HepG2 (cell line): ENCODE results near the gene PRR23E. TPM values are rescaled to one million over a fixed set of nuclear protein-coding genes. Genes with fewer than 3 reads are reported as not detected.

Experiments
- ADNP ChIP-seq: sonication (generic); formaldehyde crosslinking; IDR thresholded peaks from 2 replicates; pipeline ENCODE4 v1.4.0; 2020; ENCODE audit warnings: missing genetic modification reagents
- FOXP1 ChIP-seq, 2 experiments: fragments of 450-650 bp in 1 of 2; IDR thresholded peaks; 2 replicates each; pipeline ENCODE4 v1.6.1; 2017 to 2018; ENCODE audit warnings: antibody characterized with exemption in 1 of 2
- HDAC2 ChIP-seq: sonication (generic); formaldehyde crosslinking; IDR thresholded peaks from 2 replicates; pipeline ENCODE4 v1.4.0; 2020; ENCODE audit warnings: missing genetic modification reagents
- HES4 ChIP-seq: sonication (generic); formaldehyde crosslinking; IDR thresholded peaks from 2 replicates; pipeline ENCODE4 v1.9.0; 2021; ENCODE audit warnings: mild to moderate bottlenecking, missing genetic modification reagents, borderline replicate concordance
- JUN ChIP-seq: sonication (generic); formaldehyde crosslinking; IDR thresholded peaks from 2 replicates; pipeline ENCODE4 v1.4.0; 2020; ENCODE audit warnings: mild to moderate bottlenecking, missing genetic modification reagents
- MIER2 ChIP-seq: IDR thresholded peaks from 2 replicates; pipeline ENCODE4 v1.6.1; 2016; ENCODE audit warnings: missing biosample characterization, missing genetic modification reagents
- SAFB2 ChIP-seq: sonication (generic); formaldehyde crosslinking; IDR thresholded peaks from 2 replicates; pipeline ENCODE4 v1.5.1; 2020; ENCODE audit warnings: missing genetic modification reagents, low read depth, mild to moderate bottlenecking, borderline replicate concordance
- STAG1 ChIP-seq: sonication (generic); formaldehyde crosslinking; IDR thresholded peaks from 2 replicates; pipeline ENCODE4 v1.4.0; 2020; ENCODE audit warnings: missing genetic modification reagents
- TCF7 ChIP-seq: sonication (generic); IDR thresholded peaks from 2 replicates; pipeline ENCODE4 v1.6.1; 2016; ENCODE audit warnings: antibody characterized with exemption, low read depth
- THRA ChIP-seq: sonication (generic); formaldehyde crosslinking; IDR thresholded peaks from 2 replicates; pipeline ENCODE4 v1.4.0; 2020; ENCODE audit warnings: missing genetic modification reagents, borderline replicate concordance
- ZKSCAN8 ChIP-seq: IDR thresholded peaks from 2 replicates; pipeline ENCODE4 v1.6.1; 2016; ENCODE audit warnings: borderline replicate concordance, missing genetic modification reagents, missing compliant biosample characterization
- ZNF224 ChIP-seq: sonication (generic); formaldehyde crosslinking; IDR thresholded peaks from 2 replicates; pipeline ENCODE4 v1.5.0; 2020; ENCODE audit warnings: mild to moderate bottlenecking, missing genetic modification reagents
- ZNF563 ChIP-seq: sonication (generic); formaldehyde crosslinking; IDR thresholded peaks from 2 replicates; pipeline ENCODE4 v1.8.0; 2022; ENCODE audit warnings: mild to moderate bottlenecking, moderate library complexity, missing genetic modification reagents
- ZNF629 ChIP-seq: sonication (generic); formaldehyde crosslinking; conservative IDR thresholded peaks from 2 replicates; pipeline ENCODE4 v1.5.0; 2020; ENCODE audit warnings: missing genetic modification reagents
- polyA plus RNA-seq, 8 experiments: library from polyadenylated mRNA; depleted of rRNA in 3 of 8; stranded (reverse) in 7 of 8; unstranded in 1 of 8; fragments of >200 nt; fragmentation: Illumina TruSeq in 4 of 8; extraction: Trizol in 4 of 8; gene quantifications; 2 replicates each; pipeline versions ENCODE4 v1.2.1 to v1.2.3, GENCODE V29; 2011 to 2016; ENCODE audit warnings: low read depth in 4 of 8, missing spikeins in 1 of 8, mixed read lengths in 1 of 8; ENCODE audit not compliant: insufficient read depth in 1 of 8
- total RNA-seq, 5 experiments: library from RNA; depleted of rRNA; stranded (reverse); fragments of >200 nt; fragmentation: Illumina TruSeq; extraction: Trizol; gene quantifications; 2 replicates each; pipeline ENCODE4 v1.2.3, GENCODE V29; 2016; ENCODE audit warnings: low read depth in 1 of 5
- TF ChIP-seq, protein P1 (sequence below), 2 experiments: fragments of 450-650 bp in 1 of 2; sonication (generic) in 1 of 2; formaldehyde crosslinking; IDR thresholded peaks; 2 replicates each; pipeline versions ENCODE4 v1.5.0 to v1.8.0; 2020 to 2022; ENCODE audit warnings: mild to moderate bottlenecking in 1 of 2, missing genetic modification reagents in 1 of 2
- TF ChIP-seq, protein P2 (sequence below): sonication (generic); formaldehyde crosslinking; IDR thresholded peaks from 2 replicates; pipeline ENCODE4 v1.4.0; 2020; ENCODE audit warnings: missing genetic modification reagents, borderline replicate concordance
- TF ChIP-seq, protein P3 (sequence below): IDR thresholded peaks from 2 replicates; pipeline ENCODE4 v1.6.1; 2016; ENCODE audit warnings: missing compliant biosample characterization, missing genetic modification reagents, borderline replicate concordance
- TF ChIP-seq, protein P4 (sequence below): sonication (generic); formaldehyde crosslinking; IDR thresholded peaks from 2 replicates; pipeline ENCODE4 v1.8.1; 2023; ENCODE audit warnings: mild to moderate bottlenecking, missing genetic modification reagents, borderline replicate concordance
- TF ChIP-seq, protein P5 (sequence below): sonication (generic); formaldehyde crosslinking; IDR thresholded peaks from 2 replicates; pipeline ENCODE4 v1.8.0; 2022; ENCODE audit warnings: missing genetic modification reagents, low read depth, mild to moderate bottlenecking, borderline replicate concordance

The PRR23E gene
- total and polyA plus RNA-seq, 2 of the 13 experiments (the other 11 are each of a cell fraction or from before 2014, with no cell fraction given), result not detected

GRCh38 chr3:127158614-127159229 lies 34.2 kb upstream of the PRR23E start (continued):
- TF ChIP-seq, protein P1, sequence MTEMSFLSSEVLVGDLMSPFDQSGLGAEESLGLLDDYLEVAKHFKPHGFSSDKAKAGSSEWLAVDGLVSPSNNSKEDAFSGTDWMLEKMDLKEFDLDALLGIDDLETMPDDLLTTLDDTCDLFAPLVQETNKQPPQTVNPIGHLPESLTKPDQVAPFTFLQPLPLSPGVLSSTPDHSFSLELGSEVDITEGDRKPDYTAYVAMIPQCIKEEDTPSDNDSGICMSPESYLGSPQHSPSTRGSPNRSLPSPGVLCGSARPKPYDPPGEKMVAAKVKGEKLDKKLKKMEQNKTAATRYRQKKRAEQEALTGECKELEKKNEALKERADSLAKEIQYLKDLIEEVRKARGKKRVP (CRISPR knock-in tag; IDR thresholded peaks at IDR 0.05), result no peak
- TF ChIP-seq FOXP1 (IDR thresholded peaks at IDR 0.05), result no peak
- no peak for TF ChIP-seq FOXP1 (CRISPR knock-in tag; IDR thresholded peaks at IDR 0.05)
- TF ChIP-seq JUN (CRISPR knock-in tag), result no peak
- TF ChIP-seq ZKSCAN8 (CRISPR knock-in tag), result no peak
- no peak for TF ChIP-seq STAG1 (CRISPR knock-in tag)
- TF ChIP-seq SAFB2 (CRISPR knock-in tag), result no peak
- no peak for TF ChIP-seq ZNF629 (CRISPR knock-in tag)
- TF ChIP-seq HDAC2, result 0 out of 2 replicates have a peak, but pooled peaks have one; percentile 16
- TF ChIP-seq, protein P2, sequence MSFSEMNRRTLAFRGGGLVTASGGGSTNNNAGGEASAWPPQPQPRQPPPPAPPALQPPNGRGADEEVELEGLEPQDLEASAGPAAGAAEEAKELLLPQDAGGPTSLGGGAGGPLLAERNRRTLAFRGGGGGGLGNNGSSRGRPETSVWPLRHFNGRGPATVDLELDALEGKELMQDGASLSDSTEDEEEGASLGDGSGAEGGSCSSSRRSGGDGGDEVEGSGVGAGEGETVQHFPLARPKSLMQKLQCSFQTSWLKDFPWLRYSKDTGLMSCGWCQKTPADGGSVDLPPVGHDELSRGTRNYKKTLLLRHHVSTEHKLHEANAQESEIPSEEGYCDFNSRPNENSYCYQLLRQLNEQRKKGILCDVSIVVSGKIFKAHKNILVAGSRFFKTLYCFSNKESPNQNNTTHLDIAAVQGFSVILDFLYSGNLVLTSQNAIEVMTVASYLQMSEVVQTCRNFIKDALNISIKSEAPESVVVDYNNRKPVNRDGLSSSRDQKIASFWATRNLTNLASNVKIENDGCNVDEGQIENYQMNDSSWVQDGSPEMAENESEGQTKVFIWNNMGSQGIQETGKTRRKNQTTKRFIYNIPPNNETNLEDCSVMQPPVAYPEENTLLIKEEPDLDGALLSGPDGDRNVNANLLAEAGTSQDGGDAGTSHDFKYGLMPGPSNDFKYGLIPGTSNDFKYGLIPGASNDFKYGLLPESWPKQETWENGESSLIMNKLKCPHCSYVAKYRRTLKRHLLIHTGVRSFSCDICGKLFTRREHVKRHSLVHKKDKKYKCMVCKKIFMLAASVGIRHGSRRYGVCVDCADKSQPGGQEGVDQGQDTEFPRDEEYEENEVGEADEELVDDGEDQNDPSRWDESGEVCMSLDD (CRISPR knock-in tag), result no peak
- TF ChIP-seq, protein P3, sequence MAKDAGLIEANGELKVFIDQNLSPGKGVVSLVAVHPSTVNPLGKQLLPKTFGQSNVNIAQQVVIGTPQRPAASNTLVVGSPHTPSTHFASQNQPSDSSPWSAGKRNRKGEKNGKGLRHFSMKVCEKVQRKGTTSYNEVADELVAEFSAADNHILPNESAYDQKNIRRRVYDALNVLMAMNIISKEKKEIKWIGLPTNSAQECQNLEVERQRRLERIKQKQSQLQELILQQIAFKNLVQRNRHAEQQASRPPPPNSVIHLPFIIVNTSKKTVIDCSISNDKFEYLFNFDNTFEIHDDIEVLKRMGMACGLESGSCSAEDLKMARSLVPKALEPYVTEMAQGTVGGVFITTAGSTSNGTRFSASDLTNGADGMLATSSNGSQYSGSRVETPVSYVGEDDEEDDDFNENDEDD (CRISPR knock-in tag), result no peak
- TF ChIP-seq ADNP, result no peak
- TF ChIP-seq, protein P4, sequence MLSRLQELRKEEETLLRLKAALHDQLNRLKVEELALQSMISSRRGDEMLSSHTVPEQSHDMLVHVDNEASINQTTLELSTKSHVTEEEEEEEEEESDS, result no peak
- no peak for TF ChIP-seq TCF7
- peak; percentile 56; the same call in 1 of the 2 replicates for TF ChIP-seq ZNF563
- TF ChIP-seq ZNF224 (CRISPR knock-in tag), result no peak
- TF ChIP-seq MIER2, result peak; percentile 96
- TF ChIP-seq THRA (CRISPR knock-in tag), result no peak
- peak; percentile 34; the same call in 1 of the 2 replicates for TF ChIP-seq HES4 (CRISPR knock-in tag)
- TF ChIP-seq, protein P5, sequence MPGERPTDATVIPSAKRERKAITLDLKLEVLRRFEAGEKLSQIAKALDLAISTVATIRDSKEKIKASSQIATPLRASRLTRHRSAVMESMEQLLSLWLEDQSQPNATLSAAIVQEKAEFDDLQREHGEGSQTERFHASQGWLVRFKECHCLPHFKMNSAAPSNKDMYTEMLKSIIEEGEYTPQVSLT (CRISPR knock-in tag), result no peak
